Activated T-helper 2 cell treated with anti-CD3 and anti-CD28 coated beads, Interferon-gamma antibody, Interleukin-2, Interleukin-4, amounts not matched to agents 10 μg/mL and 5 μg/mL and 100 μg/mL, durations not matched to agents 14 hours and 24 hours and 36 hours (primary cell): Measurements from ENCODE around the gene ZNF850. TPM values are rescaled to one million over a fixed set of nuclear protein-coding genes. Genes with fewer than 3 reads are reported as not detected.

Experiments used
- DNase-seq: peaks from one replicate; pipeline ENCODE4 v3.0.0; 2021; ENCODE audit warnings: low spot score
- H3K27ac Mint-ChIP-seq: one replicate; pipeline ENCODE4 v1.8.0; 2021; ENCODE audit warnings: mixed read lengths
- H3K27me3 Mint-ChIP-seq: one replicate; pipeline ENCODE4 v1.8.0; 2021; ENCODE audit warnings: low read depth, mixed read lengths
- H3K36me3 Mint-ChIP-seq: one replicate; pipeline ENCODE4 v1.8.0; 2021; ENCODE audit warnings: low read depth, mixed read lengths
- H3K4me1 Mint-ChIP-seq: one replicate; pipeline ENCODE4 v1.8.0; 2021; ENCODE audit warnings: low read depth, mixed read lengths
- H3K4me3 Mint-ChIP-seq: one replicate; pipeline ENCODE4 v1.8.0; 2021; ENCODE audit warnings: low read depth, mild to moderate bottlenecking, moderate library complexity, mixed read lengths
- H3K9me3 Mint-ChIP-seq: one replicate; pipeline ENCODE4 v1.8.0; 2021; ENCODE audit warnings: mixed read lengths
- intact Hi-C: fragments of 100-400 bp; cut with micrococcal nuclease; formaldehyde crosslinking; loops from one replicate; pipeline ENCODE4 v1.15.1; 2023
- total RNA-seq: library from RNA; stranded (reverse); gene quantifications from 2 replicates; pipeline ENCODE4 v1.2.3, GENCODE V29; 2022

ZNF850 gene
- total RNA-seq, 1 donor from 2014 or later = 3.3 TPM

GRCh38 chr19:36686365-36687213 lies 86.0 kb downstream of the ZNF850 start:
- peak overlapping the region; percentile 95 for H3K4me3 Mint-ChIP-seq
- intact Hi-C loops = loop anchor here (1.0 to 10.0 kb wide), 11 partner anchors 20 to 781 kb away; partner anchors contain the start of genes ZNF146, ZNF260, ZNF345 and ZNF382
- H3K36me3 Mint-ChIP-seq = peaks cover 74% of the 10 kb centered on the region
- H3K27me3 Mint-ChIP-seq = no peaks in the 10 kb centered on the region
- DNase-seq = no peak
- peaks cover 39% of the 10 kb centered on the region for H3K9me3 Mint-ChIP-seq
- peaks cover 17% of the 10 kb centered on the region for H3K4me1 Mint-ChIP-seq
- peak overlapping the region; percentile 83 for H3K27ac Mint-ChIP-seq

- peaks cover 40% of the 10 kb centered on the region for H3K9me3 Mint-ChIP-seq
- intact Hi-C loops = loop anchor here (2.0 to 10.0 kb wide), 5 partner anchors 114 to 781 kb away; partner anchors contain the start of genes ZNF146, ZNF383, ZNF420 and ZNF529
- H3K36me3 Mint-ChIP-seq = peaks cover 74% of the 10 kb centered on the region
- no peak overlapping the region for H3K27ac Mint-ChIP-seq
- peaks cover 17% of the 10 kb centered on the region for H3K4me1 Mint-ChIP-seq
- no peaks in the 10 kb centered on the region for H3K27me3 Mint-ChIP-seq
- DNase-seq = no peak
- H3K4me3 Mint-ChIP-seq = peak overlapping the region; percentile 95
Measured at GRCh38 chr19:36685835-36686234, 86.8 kb downstream of the ZNF850 start.

GRCh38 chr19:36679455-36679854 lies 93.2 kb downstream of the ZNF850 start:
- Mint-ChIP-seq H3K36me3 (peaks cover 60% of the 10 kb centered on the region), H3K27ac (no peak overlapping the region), H3K27me3 (no peaks in the 10 kb centered on the region), H3K4me3 (no peak overlapping the region), H3K9me3 (peaks cover 56% of the 10 kb centered on the region), H3K4me1 (no peaks in the 10 kb centered on the region)
- no peak for DNase-seq
- intact Hi-C loops = no loop called here

GRCh38 chr19:36674201-36674600 lies 98.4 kb downstream of the ZNF850 start:
- no peaks in the 10 kb centered on the region for H3K27me3 Mint-ChIP-seq
- no peak overlapping the region for H3K4me3 Mint-ChIP-seq
- H3K27ac Mint-ChIP-seq = no peak overlapping the region
- intact Hi-C loops = no loop called here
- H3K36me3 Mint-ChIP-seq = peaks cover 49% of the 10 kb centered on the region
- H3K4me1 Mint-ChIP-seq = no peaks in the 10 kb centered on the region
- H3K9me3 Mint-ChIP-seq = peaks cover 59% of the 10 kb centered on the region
- no peak for DNase-seq

- intact Hi-C loops = no loop called here
- no peaks in the 10 kb centered on the region for H3K27me3 Mint-ChIP-seq
- H3K9me3 Mint-ChIP-seq = peaks cover 53% of the 10 kb centered on the region
- H3K36me3 Mint-ChIP-seq = peaks cover 37% of the 10 kb centered on the region
- DNase-seq = no peak
- H3K4me3 Mint-ChIP-seq = no peak overlapping the region
- H3K4me1 Mint-ChIP-seq = no peaks in the 10 kb centered on the region
- H3K27ac Mint-ChIP-seq = no peak overlapping the region
Measured at GRCh38 chr19:36672368-36672767, 100.2 kb downstream of the ZNF850 start.

- Mint-ChIP-seq H3K4me3 (peak overlapping the region; percentile 7), H3K36me3 (peaks cover 59% of the 10 kb centered on the region), H3K4me1 (peaks cover 14% of the 10 kb centered on the region), H3K27ac (no peak overlapping the region), H3K9me3 (peaks cover 70% of the 10 kb centered on the region), H3K27me3 (no peaks in the 10 kb centered on the region)
- intact Hi-C loops = no loop called here
- DNase-seq = no peak
Measured at GRCh38 chr19:36668646-36669045, 104.0 kb downstream of the ZNF850 start.

GRCh38 chr19:36665832-36666231 lies 106.8 kb downstream of the ZNF850 start:
- peaks cover 65% of the 10 kb centered on the region for H3K9me3 Mint-ChIP-seq
- peak overlapping the region; percentile 98 for H3K4me3 Mint-ChIP-seq
- peaks cover 60% of the 10 kb centered on the region for H3K36me3 Mint-ChIP-seq
- H3K4me1 Mint-ChIP-seq = peaks cover 14% of the 10 kb centered on the region
- intact Hi-C loops = loop anchor here (1.0 to 2.0 kb wide), 2 partner anchors 21 to 137 kb away; partner anchors contain the start of genes ZNF260 and ZNF567
- peak overlapping the region; percentile 38 for H3K27ac Mint-ChIP-seq
- no peak for DNase-seq
- no peaks in the 10 kb centered on the region for H3K27me3 Mint-ChIP-seq

Other genes starting within 250 kb of the ZNF850 start
- 6.2 and 7.1 TPM in 2 replicates for gene ZNF260, start 244.5 kb downstream of the ZNF850 start, total RNA-seq
- gene ZNF529, start 199.5 kb downstream of the ZNF850 start, total RNA-seq = 14.8 and 15.2 TPM in 2 replicates
- 8.8 and 10.8 TPM in 2 replicates for gene ZNF382, start 167.5 kb downstream of the ZNF850 start, total RNA-seq
- 5.0 and 5.7 TPM in 2 replicates for gene ZNF461, start 106.0 kb downstream of the ZNF850 start, total RNA-seq
- gene ZNF567, start 85.2 kb downstream of the ZNF850 start, total RNA-seq = 7.6 and 7.7 TPM in 2 replicates
- 4.6 TPM in 2 replicates for gene ZNF790, start 65.6 kb upstream of the ZNF850 start, total RNA-seq
- 2.3 and 3.9 TPM in 2 replicates for gene ZNF345, start 78.1 kb upstream of the ZNF850 start, total RNA-seq
- 3.4 and 3.5 TPM in 2 replicates for gene ZNF829, start 143.5 kb upstream of the ZNF850 start, total RNA-seq
- 4.5 and 6.3 TPM in 2 replicates for gene ZNF568, start 143.5 kb upstream of the ZNF850 start, total RNA-seq